ENCODE data around the gene PCDHB6. TPM values are rescaled to one million over a fixed set of nuclear protein-coding genes. Genes with fewer than 3 reads are reported as not detected.

Gene PCDHB6
- total and polyA plus RNA-seq, 2 of the 13 experiments (the other 11 are each of a cell fraction or from before 2014, with no cell fraction given): 0.01 to 0.04 TPM

- TF ChIP-seq, protein P1, sequence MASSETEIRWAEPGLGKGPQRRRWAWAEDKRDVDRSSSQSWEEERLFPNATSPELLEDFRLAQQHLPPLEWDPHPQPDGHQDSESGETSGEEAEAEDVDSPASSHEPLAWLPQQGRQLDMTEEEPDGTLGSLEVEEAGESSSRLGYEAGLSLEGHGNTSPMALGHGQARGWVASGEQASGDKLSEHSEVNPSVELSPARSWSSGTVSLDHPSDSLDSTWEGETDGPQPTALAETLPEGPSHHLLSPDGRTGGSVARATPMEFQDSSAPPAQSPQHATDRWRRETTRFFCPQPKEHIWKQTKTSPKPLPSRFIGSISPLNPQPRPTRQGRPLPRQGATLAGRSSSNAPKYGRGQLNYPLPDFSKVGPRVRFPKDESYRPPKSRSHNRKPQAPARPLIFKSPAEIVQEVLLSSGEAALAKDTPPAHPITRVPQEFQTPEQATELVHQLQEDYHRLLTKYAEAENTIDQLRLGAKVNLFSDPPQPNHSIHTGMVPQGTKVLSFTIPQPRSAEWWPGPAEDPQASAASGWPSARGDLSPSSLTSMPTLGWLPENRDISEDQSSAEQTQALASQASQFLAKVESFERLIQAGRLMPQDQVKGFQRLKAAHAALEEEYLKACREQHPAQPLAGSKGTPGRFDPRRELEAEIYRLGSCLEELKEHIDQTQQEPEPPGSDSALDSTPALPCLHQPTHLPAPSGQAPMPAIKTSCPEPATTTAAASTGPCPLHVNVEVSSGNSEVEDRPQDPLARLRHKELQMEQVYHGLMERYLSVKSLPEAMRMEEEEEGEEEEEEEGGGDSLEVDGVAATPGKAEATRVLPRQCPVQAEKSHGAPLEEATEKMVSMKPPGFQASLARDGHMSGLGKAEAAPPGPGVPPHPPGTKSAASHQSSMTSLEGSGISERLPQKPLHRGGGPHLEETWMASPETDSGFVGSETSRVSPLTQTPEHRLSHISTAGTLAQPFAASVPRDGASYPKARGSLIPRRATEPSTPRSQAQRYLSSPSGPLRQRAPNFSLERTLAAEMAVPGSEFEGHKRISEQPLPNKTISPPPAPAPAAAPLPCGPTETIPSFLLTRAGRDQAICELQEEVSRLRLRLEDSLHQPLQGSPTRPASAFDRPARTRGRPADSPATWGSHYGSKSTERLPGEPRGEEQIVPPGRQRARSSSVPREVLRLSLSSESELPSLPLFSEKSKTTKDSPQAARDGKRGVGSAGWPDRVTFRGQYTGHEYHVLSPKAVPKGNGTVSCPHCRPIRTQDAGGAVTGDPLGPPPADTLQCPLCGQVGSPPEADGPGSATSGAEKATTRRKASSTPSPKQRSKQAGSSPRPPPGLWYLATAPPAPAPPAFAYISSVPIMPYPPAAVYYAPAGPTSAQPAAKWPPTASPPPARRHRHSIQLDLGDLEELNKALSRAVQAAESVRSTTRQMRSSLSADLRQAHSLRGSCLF (CRISPR knock-in tag; IDR thresholded peaks at IDR 0.05; ENCODE audit: borderline replicate concordance): no peak
- peak; percentile 37; the same call in 1 of the 2 replicates for TF ChIP-seq CTCF (CRISPR knock-in tag; IDR thresholded peaks at IDR 0.05)
- TF ChIP-seq SSRP1 (CRISPR knock-in tag; IDR thresholded peaks at IDR 0.05): no peak
- no peak for TF ChIP-seq JDP2 (CRISPR knock-in tag; IDR thresholded peaks at IDR 0.05; ENCODE audit: borderline replicate concordance)
- no peak for TF ChIP-seq MYPOP (CRISPR knock-in tag; IDR thresholded peaks at IDR 0.05)
These were observed 28.3 kb upstream of the PCDHB6 start, which contains the start of gene PCDHB4 (continued) for GRCh38 chr5:141121563-141121962.
